ENCODE data around the gene LCLAT1. TPM values are rescaled to one million over a fixed set of nuclear protein-coding genes. Genes with fewer than 3 reads are reported as not detected.
A peak's percentile ranks its signal among the peaks of the same experiment; 100 is the strongest.

Gene LCLAT1
- total and polyA plus RNA-seq, 4 donors: 2.4 to 14.6 (median 10.7) TPM

- Histone ChIP-seq H3K4me3 (ENCODE audit: low read depth in 1 of 3, low read length in 3 of 3) (no peak overlapping the region), H3K4me1 (ENCODE audit: control insufficient read depth in 4 of 4, insufficient read depth in 4 of 4, low read length in 3 of 4) (no peaks in the 10 kb centered on the region), H3K9ac (ENCODE audit: low read depth in 1 of 2, low read length in 2 of 2) (no peak overlapping the region), H3K9me3 (ENCODE audit: control insufficient read depth in 4 of 4, low read length in 3 of 4) (no peaks in the 10 kb centered on the region), H3K27me3 (ENCODE audit: control insufficient read depth in 4 of 4, insufficient read depth in 4 of 4, low read length in 3 of 4) (peaks cover 0 to 2% (median 0%) of the 10 kb centered on the region in 4 donors), H3K36me3 (ENCODE audit: control insufficient read depth in 4 of 4, insufficient read depth in 3 of 4, low read depth in 1 of 4, low read length in 3 of 4) (no peaks in the 10 kb centered on the region), H3K27ac (ENCODE audit: low read depth in 1 of 2, low read length in 2 of 2) (no peak overlapping the region)
- WGBS: 83% methylated on average over 16 of the region's 16 CpGs
- DNase-seq (ENCODE audit: low spot score): peak; percentile 33
- no peak for TF ChIP-seq JUND (IDR thresholded peaks at IDR 0.05)
- peak; percentile 33 to 41 for TF ChIP-seq RAD21 (IDR thresholded peaks at IDR 0.05)
- no peak for TF ChIP-seq SP1 (IDR thresholded peaks at IDR 0.05)
- peak; percentile 8 for TF ChIP-seq CTCF (IDR thresholded peaks at IDR 0.05; ENCODE audit: low read depth, low read length, missing input control)
- no peak for TF ChIP-seq RXRA (IDR thresholded peaks at IDR 0.05)
- TF ChIP-seq FOXA1 (IDR thresholded peaks at IDR 0.05): no peak
- no peak for TF ChIP-seq YY1 (IDR thresholded peaks at IDR 0.05)
- no peak for TF ChIP-seq ZBTB33 (IDR thresholded peaks at IDR 0.05)
- TF ChIP-seq TAF1 (conservative IDR thresholded peaks at IDR 0.05): no peak
These were observed 245.1 kb downstream of the LCLAT1 start for GRCh38 chr2:30691948-30692828.

GRCh38 chr2:30692829-30693275 is 245.8 kb downstream of the LCLAT1 start:
- H3K36me3 ChIP-seq (ENCODE audit: control insufficient read depth in 4 of 4, insufficient read depth in 3 of 4, low read depth in 1 of 4, low read length in 3 of 4): no peaks in the 10 kb centered on the region
- H3K27ac ChIP-seq (ENCODE audit: low read depth in 1 of 2, low read length in 2 of 2): no peak overlapping the region
- no peak overlapping the region for H3K9ac ChIP-seq (ENCODE audit: low read depth in 1 of 2, low read length in 2 of 2)
- no peaks in the 10 kb centered on the region for H3K9me3 ChIP-seq (ENCODE audit: control insufficient read depth in 4 of 4, low read length in 3 of 4)
- H3K27me3 ChIP-seq (ENCODE audit: control insufficient read depth in 4 of 4, insufficient read depth in 4 of 4, low read length in 3 of 4): peaks cover 0 to 2% (median 0%) of the 10 kb centered on the region in 4 donors
- H3K4me1 ChIP-seq (ENCODE audit: control insufficient read depth in 4 of 4, insufficient read depth in 4 of 4, low read length in 3 of 4): no peaks in the 10 kb centered on the region
- TF ChIP-seq NR2F2 (IDR thresholded peaks at IDR 0.05) (peak; percentile 39), ZBTB33 (IDR thresholded peaks at IDR 0.05) (no peak)
- 82% methylated on average over 7 of the region's 7 CpGs for WGBS
- H3K4me3 ChIP-seq (ENCODE audit: low read depth in 1 of 3, low read length in 3 of 3): no peak overlapping the region
- DNase-seq (ENCODE audit: low spot score): peak; percentile 22

Small RNA genes lying within 50 kb of the gene (small RNA-seq; reads per million reads assigned to genes)
- not detected for gene AC073255.1

Other genes starting within 250 kb of the LCLAT1 start
- 10 to 100 TPM in 1 of 2 donors, 1 to 10 TPM in 1; 8.5 to 50.8 TPM for gene LBH, start 215.7 kb upstream of the LCLAT1 start, total RNA-seq
- 1 to 10 TPM; 4.1 to 9.6 TPM for gene LBH, start 215.7 kb upstream of the LCLAT1 start, polyA plus RNA-seq